ENCODE data around the gene CD52.

- TF ChIP-seq CTCF (IDR thresholded peaks at IDR 0.05) (no peak), POLR2A (IDR thresholded peaks at IDR 0.05) (no peak)
Measured at GRCh38 chr1:26317146-26317545, 612 bp upstream of the CD52 start.
